Activated CD4-positive, alpha-beta T cell treated with anti-CD3 and anti-CD28 coated beads for 24 hours (primary cell): ENCODE measurements around the gene SHISA9.
A peak's percentile ranks its signal among the peaks of the same experiment; 100 is the strongest.

ENCODE experiments used
- DNase-seq, 2 donors: peaks; one replicate each; pipeline ENCODE4 v3.0.0-alpha.2; 2020; ENCODE audit warnings: low read depth in 2 of 2

The SHISA9 gene

DNA sequence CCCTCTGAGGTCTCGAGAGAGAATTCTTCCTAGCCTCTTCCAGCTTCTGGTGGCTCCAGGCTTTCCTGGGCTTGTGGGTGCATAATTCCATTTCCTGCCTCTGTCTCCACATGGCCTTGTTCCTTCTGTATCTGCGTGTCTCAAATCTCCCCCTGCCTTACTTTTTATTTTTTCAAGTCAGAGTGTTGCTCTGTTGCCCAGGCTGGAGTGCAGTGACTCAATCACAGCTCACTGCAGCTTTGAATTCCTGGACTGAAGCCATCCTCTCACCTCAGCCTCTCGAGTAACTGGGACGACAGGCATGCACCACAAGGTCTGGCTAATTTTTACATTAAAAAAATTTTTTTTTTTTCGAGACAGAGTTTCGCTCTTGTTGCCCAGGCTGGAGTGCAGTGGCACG, 120.6 kb downstream of the SHISA9 start:
- no peak for DNase-seq

DNA sequence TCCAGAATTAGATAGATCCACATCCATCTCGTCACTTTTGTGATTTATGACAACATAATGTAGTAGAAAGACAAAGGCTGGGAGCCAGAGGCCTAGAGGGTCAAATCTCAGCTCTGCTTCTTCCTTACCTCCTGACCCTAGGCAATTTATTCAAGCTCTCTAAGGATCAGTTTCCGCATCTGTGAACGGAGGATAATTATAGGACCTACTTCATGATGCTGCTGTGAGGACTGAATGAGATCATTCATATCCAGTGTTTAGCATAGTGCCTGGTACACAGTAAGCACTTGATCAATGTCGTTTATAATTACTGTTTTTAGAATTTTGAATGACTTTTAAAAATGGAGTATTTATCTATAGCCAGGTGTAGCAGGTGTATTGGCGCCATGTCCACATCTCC, 128.4 kb downstream of the SHISA9 start:
- no peak for DNase-seq

- DNase-seq, result no peak
Measured at GRCh38 chr16:13030769-13031168, 129.4 kb downstream of the SHISA9 start.

- no peak for DNase-seq
Measured at GRCh38 chr16:13032911-13033310, 131.5 kb downstream of the SHISA9 start.

GRCh38 chr16:13036600-13036999, 135.2 kb downstream of the SHISA9 start:
- peak; percentile 3 to 7 for DNase-seq

DNA sequence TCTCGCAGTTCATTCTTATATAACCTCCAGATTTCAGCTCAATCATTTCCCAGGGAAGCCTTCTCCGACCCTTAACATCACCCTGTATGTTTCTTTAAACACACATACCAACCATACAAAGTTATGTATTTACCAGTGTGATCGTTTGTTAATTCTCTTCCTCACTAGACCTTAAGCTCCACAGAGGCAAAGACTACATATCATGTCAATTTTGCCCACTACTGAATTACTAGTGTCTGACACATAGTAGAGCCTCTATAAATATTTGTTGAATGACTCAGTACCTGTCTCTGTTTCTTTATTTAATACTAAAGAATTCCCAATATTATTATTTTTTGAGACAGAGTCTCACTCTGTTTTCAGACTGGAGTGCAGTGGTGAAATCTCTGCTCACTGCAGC, 137.2 kb downstream of the SHISA9 start:
- DNase-seq, result no peak

- DNase-seq, result no peak
Measured at GRCh38 chr16:13039526-13039925, 138.1 kb downstream of the SHISA9 start.

GRCh38 chr16:13041180-13041579, 139.8 kb downstream of the SHISA9 start:
- DNase-seq, result no peak

- no peak for DNase-seq
Measured at GRCh38 chr16:13041646-13042290, 140.4 kb downstream of the SHISA9 start.

DNA sequence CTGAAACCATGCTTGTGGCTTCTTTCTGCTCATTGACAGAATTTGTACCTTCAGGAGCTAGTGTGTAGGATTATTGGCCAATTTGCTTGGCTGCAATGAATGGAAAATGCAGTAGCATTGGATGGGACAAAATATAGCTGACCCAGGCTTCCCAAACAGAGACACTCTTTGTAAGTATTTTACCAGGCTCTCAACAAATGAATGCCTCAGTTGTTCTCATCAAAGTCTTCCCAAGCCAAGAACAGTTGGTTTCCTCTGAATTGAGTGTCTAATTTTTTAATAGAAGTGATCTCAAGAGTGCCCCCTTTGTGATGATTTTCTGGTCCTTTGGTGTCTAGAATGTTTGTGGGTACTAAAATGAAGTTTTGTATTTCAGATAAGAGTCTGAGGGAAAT, 140.9 kb downstream of the SHISA9 start:
- DNase-seq, result no peak

GRCh38 chr16:13046061-13046821, 144.8 kb downstream of the SHISA9 start:
- no peak for DNase-seq

- DNase-seq, result no peak
Measured at GRCh38 chr16:13047276-13047675, 145.9 kb downstream of the SHISA9 start.

DNA sequence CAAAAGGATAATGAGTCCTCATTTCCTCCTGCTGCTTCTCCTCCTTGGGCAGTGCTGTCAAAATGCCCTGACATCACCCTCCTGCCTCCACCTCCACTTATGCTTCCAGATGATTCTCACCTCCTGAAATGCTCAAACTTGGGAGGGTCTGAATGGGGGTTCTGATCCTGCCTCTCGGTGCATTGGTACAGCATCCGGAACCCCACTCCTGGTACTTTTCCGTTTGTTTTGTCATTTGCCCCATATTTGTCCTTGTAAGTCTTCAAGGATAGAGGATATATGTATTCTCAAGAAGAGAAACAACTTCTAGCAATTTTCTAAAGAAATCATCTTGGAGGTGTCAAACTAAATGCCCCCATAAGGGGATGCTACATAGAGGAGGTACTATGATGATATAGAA, 148.3 kb downstream of the SHISA9 start:
- no peak for DNase-seq

GRCh38 chr16:13052431-13052830, 151.0 kb downstream of the SHISA9 start:
- DNase-seq, result no peak

GRCh38 chr16:13055480-13055879, 154.1 kb downstream of the SHISA9 start:
- DNase-seq, result no peak

DNA sequence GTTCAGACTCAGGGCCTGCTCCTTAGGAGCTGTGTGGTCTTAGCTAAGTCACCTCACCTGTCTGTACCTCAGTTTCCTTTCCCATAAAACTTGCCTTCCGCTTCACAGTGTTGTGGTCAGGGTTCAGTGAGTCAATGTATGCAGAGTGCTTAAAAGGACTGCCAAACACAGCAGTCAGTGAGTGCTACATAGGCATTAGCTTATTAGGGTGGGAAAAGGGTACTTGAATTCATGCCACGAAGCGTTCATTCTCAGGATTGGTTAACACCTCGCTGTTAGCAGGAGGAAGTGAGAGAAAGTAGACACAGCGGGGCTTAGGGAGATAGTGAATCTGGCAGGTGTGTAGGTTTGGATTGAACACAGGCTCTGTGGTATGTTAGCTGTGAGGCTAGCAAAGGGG, 155.2 kb downstream of the SHISA9 start:
- DNase-seq, result no peak

- DNase-seq, result no peak
Measured at GRCh38 chr16:13060932-13061331, 159.5 kb downstream of the SHISA9 start.

DNA sequence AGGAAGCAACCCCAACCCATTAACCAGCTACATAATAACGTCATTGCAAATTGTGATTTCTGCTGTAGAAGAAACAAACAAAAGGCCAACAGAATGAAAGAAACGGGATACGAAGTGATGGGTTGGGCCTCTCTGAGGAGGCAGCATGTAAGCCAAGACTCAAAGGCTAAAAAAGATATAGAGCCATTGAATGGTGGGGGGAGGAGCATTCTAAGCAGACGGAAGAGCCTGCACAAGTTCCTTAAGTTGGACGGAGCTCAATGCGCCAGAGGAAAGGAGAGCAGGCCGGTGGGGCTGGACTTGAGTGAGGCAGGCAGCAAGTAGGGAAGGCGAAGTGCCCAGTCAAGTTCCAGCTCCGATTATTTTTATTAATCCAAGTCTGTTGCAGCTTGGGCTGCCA, 160.3 kb downstream of the SHISA9 start:
- no peak for DNase-seq

GRCh38 chr16:13062219-13062618, 160.8 kb downstream of the SHISA9 start:
- DNase-seq, result no peak

GRCh38 chr16:13063457-13063856, 162.1 kb downstream of the SHISA9 start:
- no peak for DNase-seq

- DNase-seq, result no peak
Measured at GRCh38 chr16:13064821-13065220, 163.4 kb downstream of the SHISA9 start.

GRCh38 chr16:13067648-13068047, 166.2 kb downstream of the SHISA9 start:
- no peak for DNase-seq

- no peak for DNase-seq
Measured at GRCh38 chr16:13068912-13069583, 167.7 kb downstream of the SHISA9 start.
